HG03095 (cell line): Measurements from ENCODE around the gene DRD5.
"Not testable (repeated sequence)": the region's sequence is repeated elsewhere in the genome, so short reads cannot be mapped to it uniquely, and the experiment has no call there.

ENCODE experiments used
- ATAC-seq: cut with Tn5 transposase; IDR thresholded peaks from one replicate; pipeline ENCODE4 v1.9.1; 2021; ENCODE audit warnings: moderate library complexity; ENCODE audit not compliant: unreplicated experiment

DRD5 gene

GRCh38 chr4:9781343-9782135, at the start of gene DRD5:
Gene DRD5 (plus strand): TSS chr4:9781634. CDS start chr4:9782030, 396 bp downstream.
- no peak for ATAC-seq

- not testable (repeated sequence) for ATAC-seq
Observed at GRCh38 chr4:9732256-9732655, 49.2 kb upstream of the DRD5 start.

GRCh38 chr4:9735515-9735914, 45.9 kb upstream of the DRD5 start:
- ATAC-seq, result no peak

- ATAC-seq, result not testable (repeated sequence)
Observed at GRCh38 chr4:9737280-9737679, 44.2 kb upstream of the DRD5 start.

- ATAC-seq, result not testable (repeated sequence)
Observed at GRCh38 chr4:9743789-9744188, 37.6 kb upstream of the DRD5 start.

GRCh38 chr4:9745782-9746181, 35.7 kb upstream of the DRD5 start:
- no peak for ATAC-seq

- ATAC-seq, result no peak
Observed at GRCh38 chr4:9758641-9759317, 22.7 kb upstream of the DRD5 start.

GRCh38 chr4:9762823-9763475, 18.5 kb upstream of the DRD5 start:
- ATAC-seq, result no peak

- no peak for ATAC-seq
Observed at GRCh38 chr4:9764155-9764696, 17.2 kb upstream of the DRD5 start.

GRCh38 chr4:9765091-9765490, 16.3 kb upstream of the DRD5 start:
- ATAC-seq, result no peak

- ATAC-seq, result no peak
Observed at GRCh38 chr4:9769321-9769720, 12.1 kb upstream of the DRD5 start.

- no peak for ATAC-seq
Observed at GRCh38 chr4:9771034-9771433, 10.4 kb upstream of the DRD5 start.

GRCh38 chr4:9773471-9773870, 8.0 kb upstream of the DRD5 start:
- no peak for ATAC-seq

- no peak for ATAC-seq
Observed at GRCh38 chr4:9782136-9782436, 652 bp downstream of the DRD5 start.

- not testable (repeated sequence) for ATAC-seq
Observed at GRCh38 chr4:9785891-9786290, 4.5 kb downstream of the DRD5 start.

- no peak for ATAC-seq
Observed at GRCh38 chr4:9792381-9792780, 10.9 kb downstream of the DRD5 start.

- ATAC-seq, result not testable (repeated sequence)
Observed at GRCh38 chr4:9796641-9797040, 15.2 kb downstream of the DRD5 start.

- ATAC-seq, result no peak
Observed at GRCh38 chr4:9800848-9801247, 19.4 kb downstream of the DRD5 start.

GRCh38 chr4:9804918-9805317, 23.5 kb downstream of the DRD5 start:
- no peak for ATAC-seq

- no peak for ATAC-seq
Observed at GRCh38 chr4:9808077-9808476, 26.6 kb downstream of the DRD5 start.

- ATAC-seq, result no peak
Observed at GRCh38 chr4:9811806-9812205, 30.4 kb downstream of the DRD5 start.
